Neural progenitor cell (in vitro differentiated cells): ENCODE measurements around the gene POLR3A.

Experiments used
- EZH2 ChIP-seq: fragments of 200-600 bp; sonication (generic); IDR thresholded peaks from 2 replicates; pipeline ENCODE4 v1.6.1; 2017; ENCODE audit warnings: antibody characterized with exemption, mild to moderate bottlenecking, moderate library complexity
- EZH2phosphoT487 ChIP-seq: fragments of 200-600 bp; sonication (generic); IDR thresholded peaks from 2 replicates; pipeline ENCODE4 v1.6.1; 2017; ENCODE audit warnings: antibody characterized with exemption
- TF ChIP-seq, protein P1 (sequence below): fragments of 200-600 bp; sonication (generic); IDR thresholded peaks from 2 replicates; pipeline ENCODE4 v1.5.1; 2017; ENCODE audit warnings: antibody characterized with exemption, mild to moderate bottlenecking

DNA sequence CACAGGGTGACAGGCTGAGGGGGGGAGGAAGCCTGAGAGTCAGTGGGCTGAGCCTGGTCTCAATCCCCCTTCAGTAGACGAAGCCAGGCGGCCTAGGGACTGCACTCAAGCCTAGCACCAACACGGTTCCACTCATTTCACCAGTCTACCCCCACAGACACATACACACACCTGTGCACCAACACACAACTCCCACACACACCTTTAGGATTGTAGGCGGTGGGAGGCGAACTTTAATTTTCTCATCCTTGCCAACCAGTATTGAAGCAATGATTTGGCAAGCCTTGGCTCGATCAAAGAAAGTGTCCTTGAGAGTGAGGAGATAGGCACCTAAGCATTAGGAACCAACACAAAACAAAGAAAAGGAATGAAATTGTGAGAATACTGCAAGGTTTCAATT lies 19.7 kb downstream of the POLR3A start:
- TF ChIP-seq, protein P1, sequence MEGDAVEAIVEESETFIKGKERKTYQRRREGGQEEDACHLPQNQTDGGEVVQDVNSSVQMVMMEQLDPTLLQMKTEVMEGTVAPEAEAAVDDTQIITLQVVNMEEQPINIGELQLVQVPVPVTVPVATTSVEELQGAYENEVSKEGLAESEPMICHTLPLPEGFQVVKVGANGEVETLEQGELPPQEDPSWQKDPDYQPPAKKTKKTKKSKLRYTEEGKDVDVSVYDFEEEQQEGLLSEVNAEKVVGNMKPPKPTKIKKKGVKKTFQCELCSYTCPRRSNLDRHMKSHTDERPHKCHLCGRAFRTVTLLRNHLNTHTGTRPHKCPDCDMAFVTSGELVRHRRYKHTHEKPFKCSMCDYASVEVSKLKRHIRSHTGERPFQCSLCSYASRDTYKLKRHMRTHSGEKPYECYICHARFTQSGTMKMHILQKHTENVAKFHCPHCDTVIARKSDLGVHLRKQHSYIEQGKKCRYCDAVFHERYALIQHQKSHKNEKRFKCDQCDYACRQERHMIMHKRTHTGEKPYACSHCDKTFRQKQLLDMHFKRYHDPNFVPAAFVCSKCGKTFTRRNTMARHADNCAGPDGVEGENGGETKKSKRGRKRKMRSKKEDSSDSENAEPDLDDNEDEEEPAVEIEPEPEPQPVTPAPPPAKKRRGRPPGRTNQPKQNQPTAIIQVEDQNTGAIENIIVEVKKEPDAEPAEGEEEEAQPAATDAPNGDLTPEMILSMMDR, result no peak
- TF ChIP-seq EZH2, result no peak
- no peak for TF ChIP-seq EZH2phosphoT487
